HG03175 (cell line): ENCODE results near the gene MAPK1.
"Not testable (repeated sequence)": the region's sequence is repeated elsewhere in the genome, so short reads cannot be mapped to it uniquely, and the experiment has no call there.

ENCODE experiments used
- ATAC-seq: cut with Tn5 transposase; IDR thresholded peaks from one replicate; pipeline ENCODE4 v1.9.1; 2021; ENCODE audit warnings: mild to moderate bottlenecking, moderate library complexity; ENCODE audit not compliant: unreplicated experiment

MAPK1 gene

GRCh38 chr22:21867528-21868266, at the start of gene MAPK1:
TSS of gene MAPK1 (minus strand) at chr22:21867645. CDS start at chr22:21867440, 205 bp downstream.
- ATAC-seq = peak; percentile 86

- no peak for ATAC-seq
Observed at GRCh38 chr22:21916309-21916918, 49.0 kb upstream of the MAPK1 start.

- no peak for ATAC-seq
Observed at GRCh38 chr22:21915624-21916308, 48.3 kb upstream of the MAPK1 start.

GRCh38 chr22:21914033-21914642, 46.7 kb upstream of the MAPK1 start:
- ATAC-seq = not testable (repeated sequence)

GRCh38 chr22:21910367-21910766, 42.9 kb upstream of the MAPK1 start:
- ATAC-seq = not testable (repeated sequence)

- ATAC-seq = no peak
Observed at GRCh38 chr22:21909871-21910270, 42.4 kb upstream of the MAPK1 start.

GRCh38 chr22:21907638-21908522, 40.4 kb upstream of the MAPK1 start:
- no peak for ATAC-seq

GRCh38 chr22:21905234-21905633, 37.8 kb upstream of the MAPK1 start:
- ATAC-seq = not testable (repeated sequence)

- no peak for ATAC-seq
Observed at GRCh38 chr22:21904250-21904789, 36.9 kb upstream of the MAPK1 start.

- ATAC-seq = no peak
Observed at GRCh38 chr22:21903283-21903682, 35.8 kb upstream of the MAPK1 start.

- peak; percentile 56 for ATAC-seq
Observed at GRCh38 chr22:21902296-21903087, 35.0 kb upstream of the MAPK1 start.

- no peak for ATAC-seq
Observed at GRCh38 chr22:21898354-21898896, 31.0 kb upstream of the MAPK1 start.

- ATAC-seq = no peak
Observed at GRCh38 chr22:21896951-21897513, 29.6 kb upstream of the MAPK1 start.

GRCh38 chr22:21896275-21896674, 28.8 kb upstream of the MAPK1 start:
- not testable (repeated sequence) for ATAC-seq

GRCh38 chr22:21894799-21895198, 27.4 kb upstream of the MAPK1 start:
- no peak for ATAC-seq

GRCh38 chr22:21889251-21889990, 22.0 kb upstream of the MAPK1 start:
- ATAC-seq = no peak

- ATAC-seq = no peak
Observed at GRCh38 chr22:21887841-21888240, 20.4 kb upstream of the MAPK1 start.

GRCh38 chr22:21883930-21884329, 16.5 kb upstream of the MAPK1 start:
- not testable (repeated sequence) for ATAC-seq
